Vagina (tissue), 2 donors: ENCODE results near the gene SRSF12.

Experiments
- POLR2A ChIP-seq, 2 donors: fragments of 450-650 bp; IDR thresholded peaks; one replicate each; pipeline ENCODE4 v1.6.1; 2017; ENCODE audit warnings: antibody characterized with exemption in 2 of 2, mild to moderate bottlenecking in 2 of 2, moderate library complexity in 2 of 2
- POLR2AphosphoS5 ChIP-seq, 2 donors: sonication (generic); formaldehyde crosslinking; IDR thresholded peaks; one replicate each; pipeline ENCODE4 v1.9.0; 2017; ENCODE audit warnings: antibody characterized with exemption in 2 of 2, mild to moderate bottlenecking in 2 of 2, low read depth in 1 of 2; ENCODE audit not compliant: insufficient read depth in 1 of 2
- TF ChIP-seq, protein P1 (sequence below), 3 experiments: fragments of 450-650 bp in 2 of 3; fragments of 200-600 bp in 1 of 3; sonication (generic) in 1 of 3; IDR thresholded peaks; one replicate each; pipeline ENCODE4 v1.5.1; 2017 to 2019; ENCODE audit warnings: antibody characterized with exemption in 3 of 3, mild to moderate bottlenecking in 2 of 3, moderate library complexity in 2 of 3

- TF ChIP-seq POLR2A (IDR thresholded peaks at IDR 0.05) (no peak), POLR2AphosphoS5 (IDR thresholded peaks at IDR 0.05; ENCODE audit: insufficient read depth in 1 of 2, low read depth in 1 of 2) (no peak)
- TF ChIP-seq, protein P1, sequence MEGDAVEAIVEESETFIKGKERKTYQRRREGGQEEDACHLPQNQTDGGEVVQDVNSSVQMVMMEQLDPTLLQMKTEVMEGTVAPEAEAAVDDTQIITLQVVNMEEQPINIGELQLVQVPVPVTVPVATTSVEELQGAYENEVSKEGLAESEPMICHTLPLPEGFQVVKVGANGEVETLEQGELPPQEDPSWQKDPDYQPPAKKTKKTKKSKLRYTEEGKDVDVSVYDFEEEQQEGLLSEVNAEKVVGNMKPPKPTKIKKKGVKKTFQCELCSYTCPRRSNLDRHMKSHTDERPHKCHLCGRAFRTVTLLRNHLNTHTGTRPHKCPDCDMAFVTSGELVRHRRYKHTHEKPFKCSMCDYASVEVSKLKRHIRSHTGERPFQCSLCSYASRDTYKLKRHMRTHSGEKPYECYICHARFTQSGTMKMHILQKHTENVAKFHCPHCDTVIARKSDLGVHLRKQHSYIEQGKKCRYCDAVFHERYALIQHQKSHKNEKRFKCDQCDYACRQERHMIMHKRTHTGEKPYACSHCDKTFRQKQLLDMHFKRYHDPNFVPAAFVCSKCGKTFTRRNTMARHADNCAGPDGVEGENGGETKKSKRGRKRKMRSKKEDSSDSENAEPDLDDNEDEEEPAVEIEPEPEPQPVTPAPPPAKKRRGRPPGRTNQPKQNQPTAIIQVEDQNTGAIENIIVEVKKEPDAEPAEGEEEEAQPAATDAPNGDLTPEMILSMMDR (IDR thresholded peaks at IDR 0.05): no peak
Observed at GRCh38 chr6:89057759-89058158, 60.1 kb downstream of the SRSF12 start.
